NCI-H187 (cell line): Measurements from ENCODE around the gene UBE2O.

Experiments used
- DNase-seq, 2 experiments: peaks; one replicate each; lab custom pipeline; 2025; lab: John Stamatoyannopoulos, UW

Gene UBE2O

GRCh38 chr17:76485569-76485968, 32.6 kb upstream of the UBE2O start:
- no peak for DNase-seq

- DNase-seq, result no peak
Measured at GRCh38 chr17:76484228-76484725, 31.3 kb upstream of the UBE2O start.

- DNase-seq, result no peak
Measured at GRCh38 chr17:76481071-76481655, 28.2 kb upstream of the UBE2O start.

DNA sequence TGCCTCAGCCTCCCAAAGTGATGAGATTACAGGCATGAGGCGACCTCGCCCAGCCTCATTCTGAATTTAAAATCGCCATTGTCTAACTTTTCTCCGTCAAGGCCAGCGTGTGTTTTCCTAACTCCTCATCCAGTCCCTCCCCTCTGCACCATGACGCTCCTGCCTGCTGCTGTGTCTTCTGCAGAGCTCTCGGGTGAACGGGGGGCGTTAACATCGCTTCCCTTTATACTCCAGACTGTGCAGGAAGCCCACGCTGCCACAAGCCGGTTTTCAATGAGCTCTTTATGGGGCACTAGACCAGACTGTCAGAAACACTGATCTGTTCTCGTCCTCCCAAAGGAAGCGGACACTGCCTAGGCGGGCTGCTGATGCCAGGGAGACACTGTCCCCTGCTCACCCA, 27.7 kb upstream of the UBE2O start:
- no peak for DNase-seq

DNA sequence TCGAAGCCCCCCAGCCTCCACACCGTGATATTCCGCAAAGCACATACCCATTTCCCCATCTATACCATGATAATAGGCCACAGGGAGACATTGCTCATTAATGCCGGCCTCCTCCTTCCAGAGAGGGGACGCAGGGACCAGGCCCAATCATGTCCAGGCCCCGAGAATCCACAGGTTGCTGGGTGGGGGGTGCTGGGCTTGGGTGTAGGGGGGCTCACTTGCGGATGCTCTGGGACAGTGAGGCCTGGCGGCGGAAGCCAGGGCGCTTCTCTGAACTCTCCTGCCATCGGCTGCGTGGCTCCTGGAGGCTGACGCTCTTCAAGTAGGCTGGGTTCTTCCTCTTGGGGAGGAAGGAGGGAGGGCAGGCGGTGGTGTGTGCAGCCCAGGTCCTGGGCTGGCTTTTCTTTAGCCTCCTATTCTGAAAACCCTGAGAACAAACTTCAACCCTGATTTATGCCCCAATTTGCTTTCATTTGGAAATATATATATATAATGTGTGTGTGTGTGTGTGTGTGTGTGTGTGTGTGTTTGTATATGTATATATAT, 26.6 kb upstream of the UBE2O start:
- no peak for DNase-seq

GRCh38 chr17:76478730-76479514, 26.0 kb upstream of the UBE2O start:
- no peak for DNase-seq

- no peak for DNase-seq
Measured at GRCh38 chr17:76478097-76478496, 25.1 kb upstream of the UBE2O start.

- no peak for DNase-seq
Measured at GRCh38 chr17:76477576-76477975, 24.6 kb upstream of the UBE2O start.

DNA sequence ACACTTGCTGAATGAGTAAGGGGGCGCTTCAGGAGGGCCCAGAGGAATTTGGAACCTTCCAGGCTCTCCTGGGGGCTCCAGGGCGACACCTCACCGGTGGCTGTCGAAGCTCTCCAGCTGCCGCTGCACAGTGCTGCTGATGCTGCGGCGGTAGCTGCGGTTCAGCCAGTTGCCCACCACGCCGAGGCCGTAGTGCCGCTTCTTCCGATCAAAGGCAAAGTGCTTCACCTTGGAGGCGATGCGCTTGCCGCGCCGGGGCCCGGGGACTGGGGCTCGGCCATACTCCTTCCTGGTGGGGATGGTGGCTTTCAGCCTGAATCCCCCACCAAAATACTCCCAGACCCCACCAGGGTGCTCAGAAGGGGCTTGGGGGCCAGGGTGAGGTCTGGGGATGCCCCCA, 23.8 kb upstream of the UBE2O start:
- no peak for DNase-seq

GRCh38 chr17:76475302-76475701, 22.4 kb upstream of the UBE2O start:
- no peak for DNase-seq

- DNase-seq, result no peak
Measured at GRCh38 chr17:76474894-76475293, 21.9 kb upstream of the UBE2O start.

GRCh38 chr17:76474238-76474637, 21.3 kb upstream of the UBE2O start:
- no peak for DNase-seq

GRCh38 chr17:76473541-76473985, 20.6 kb upstream of the UBE2O start:
- DNase-seq, result no peak

DNA sequence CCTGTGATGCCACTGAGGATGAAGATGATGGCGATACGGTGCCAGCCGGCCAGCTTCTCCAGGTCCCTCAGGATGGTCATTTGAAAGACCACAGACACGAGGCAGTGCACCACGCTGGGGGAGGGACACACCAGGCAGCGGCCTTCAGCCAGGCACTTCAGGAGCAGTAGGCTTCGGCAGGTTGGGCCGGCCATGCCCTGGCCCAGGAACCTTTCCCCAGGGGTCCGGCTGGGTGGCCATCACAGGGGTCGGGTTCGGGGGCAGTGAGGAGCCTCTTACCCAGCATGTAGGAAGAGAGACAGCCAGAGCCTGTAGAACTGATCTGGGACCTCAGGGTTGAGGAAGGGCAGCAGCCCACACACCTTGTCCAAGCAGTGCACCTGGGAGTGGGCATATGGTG, 19.8 kb upstream of the UBE2O start:
- DNase-seq, result no peak

- DNase-seq, result no peak
Measured at GRCh38 chr17:76472258-76472645, 19.3 kb upstream of the UBE2O start.

DNA sequence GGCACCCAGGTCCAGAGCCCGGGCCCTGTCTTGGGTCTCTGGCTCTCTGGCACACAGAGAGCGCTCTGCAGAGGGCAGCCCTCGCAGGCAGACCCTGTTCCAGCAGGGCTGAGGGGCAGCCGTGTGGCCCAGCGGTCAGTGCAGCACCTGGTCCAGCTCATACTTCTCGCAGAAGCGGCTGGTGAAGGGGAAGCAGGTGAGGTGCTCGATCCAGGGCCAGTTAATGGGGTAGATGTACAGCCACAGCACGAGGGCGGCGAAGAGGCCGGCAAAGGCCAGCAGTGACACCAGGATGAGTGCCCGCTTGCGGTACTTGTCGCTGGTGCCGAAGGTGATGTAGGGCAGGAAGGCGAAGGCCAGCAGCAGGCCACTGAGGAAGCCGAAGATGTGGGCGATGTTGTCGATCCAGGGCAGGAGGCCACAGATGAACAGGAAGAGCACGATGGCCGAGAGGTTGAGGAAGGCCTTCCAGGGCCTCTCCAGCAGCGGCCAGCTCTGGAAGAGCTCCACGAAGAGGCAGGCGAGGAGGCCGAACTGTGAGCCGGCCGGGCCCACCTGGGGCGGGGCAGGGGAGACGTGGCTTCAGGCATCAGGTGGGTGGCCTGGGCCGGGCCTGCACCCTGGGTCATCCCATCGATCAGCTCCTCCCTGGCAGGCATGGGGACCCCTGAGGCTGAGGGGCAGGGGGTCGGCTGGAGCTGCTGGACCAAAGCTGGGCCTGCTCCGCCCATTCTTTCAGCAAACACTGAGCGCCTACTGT, 18.7 kb upstream of the UBE2O start:
- no peak for DNase-seq

DNA sequence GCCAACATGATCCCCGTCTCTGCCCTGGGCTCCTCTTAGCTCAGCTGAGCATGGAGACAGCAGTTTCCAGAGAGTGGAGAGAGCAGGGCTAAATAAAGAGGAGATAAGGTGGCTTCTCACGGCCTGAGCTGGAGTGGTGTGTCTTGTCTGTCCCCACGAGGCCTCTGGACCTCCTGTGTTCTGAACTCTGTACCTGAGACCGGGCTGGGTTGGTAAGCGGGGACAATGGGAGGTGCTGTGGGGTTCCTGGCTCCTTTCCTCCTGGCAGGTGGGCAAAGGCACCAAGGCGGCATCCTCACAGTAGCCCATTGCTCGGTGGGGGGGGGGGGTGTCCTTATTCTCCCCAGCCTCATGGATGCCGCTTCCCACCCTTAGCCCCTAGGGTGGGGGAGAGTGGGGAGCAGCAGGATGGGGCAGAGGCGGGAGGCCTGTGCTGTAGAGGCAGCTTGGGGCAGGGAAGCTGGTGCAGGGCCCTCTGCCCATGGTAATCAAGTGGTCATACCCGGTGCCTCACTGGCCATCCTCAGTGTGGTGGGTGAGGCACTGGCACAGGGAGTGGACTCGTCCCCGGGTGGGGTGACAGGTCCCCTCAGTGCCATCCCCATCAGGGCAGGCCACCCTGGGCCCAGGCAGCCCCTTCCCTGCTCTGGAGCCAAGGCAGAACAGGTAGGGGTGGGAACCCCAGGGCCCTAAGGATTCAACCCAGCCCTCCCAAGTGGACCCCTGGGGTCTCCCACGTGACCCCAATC, 17.2 kb upstream of the UBE2O start:
- DNase-seq, result no peak

DNA sequence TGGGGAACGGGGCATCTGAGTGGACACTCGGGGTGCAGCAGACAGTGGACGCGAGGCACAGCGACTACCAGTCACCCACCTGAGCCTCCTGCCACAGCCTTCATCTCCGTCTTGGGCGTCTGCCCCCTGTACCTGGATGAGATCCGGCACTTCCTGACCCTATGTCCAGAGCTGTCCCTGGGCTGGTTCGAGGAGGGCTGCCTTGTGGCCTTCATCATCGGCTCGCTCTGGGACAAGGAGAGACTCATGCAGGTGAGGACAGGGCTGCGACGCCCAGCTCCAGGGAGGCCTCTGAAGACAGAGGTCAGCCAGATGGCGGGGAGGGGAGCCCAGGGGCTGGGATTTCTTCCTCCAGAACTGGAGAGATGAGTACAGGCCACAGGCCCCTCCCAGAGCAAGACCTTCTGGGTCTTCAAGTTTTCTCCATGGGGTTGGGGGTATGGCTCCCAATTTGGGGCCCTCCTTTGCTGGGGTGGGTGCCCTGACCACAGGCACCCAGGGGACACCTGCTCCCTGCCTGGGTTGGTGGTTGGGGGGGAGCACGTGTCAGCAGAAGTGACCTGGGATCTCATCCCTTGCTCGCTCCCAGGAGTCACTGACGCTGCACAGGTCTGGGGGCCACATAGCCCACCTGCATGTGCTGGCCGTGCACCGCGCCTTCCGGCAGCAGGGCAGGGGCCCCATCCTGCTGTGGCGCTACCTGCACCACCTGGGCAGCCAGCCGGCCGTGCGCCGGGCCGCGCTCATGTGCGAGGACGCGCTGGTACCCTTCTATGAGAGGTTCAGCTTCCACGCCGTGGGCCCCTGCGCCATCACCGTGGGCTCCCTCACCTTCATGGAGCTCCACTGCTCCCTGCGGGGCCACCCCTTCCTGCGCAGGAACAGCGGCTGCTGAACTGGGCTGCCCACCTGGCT, 16.4 kb upstream of the UBE2O start:
- DNase-seq, result no peak

GRCh38 chr17:76468634-76469010, 15.7 kb upstream of the UBE2O start:
- DNase-seq, result no peak

DNA sequence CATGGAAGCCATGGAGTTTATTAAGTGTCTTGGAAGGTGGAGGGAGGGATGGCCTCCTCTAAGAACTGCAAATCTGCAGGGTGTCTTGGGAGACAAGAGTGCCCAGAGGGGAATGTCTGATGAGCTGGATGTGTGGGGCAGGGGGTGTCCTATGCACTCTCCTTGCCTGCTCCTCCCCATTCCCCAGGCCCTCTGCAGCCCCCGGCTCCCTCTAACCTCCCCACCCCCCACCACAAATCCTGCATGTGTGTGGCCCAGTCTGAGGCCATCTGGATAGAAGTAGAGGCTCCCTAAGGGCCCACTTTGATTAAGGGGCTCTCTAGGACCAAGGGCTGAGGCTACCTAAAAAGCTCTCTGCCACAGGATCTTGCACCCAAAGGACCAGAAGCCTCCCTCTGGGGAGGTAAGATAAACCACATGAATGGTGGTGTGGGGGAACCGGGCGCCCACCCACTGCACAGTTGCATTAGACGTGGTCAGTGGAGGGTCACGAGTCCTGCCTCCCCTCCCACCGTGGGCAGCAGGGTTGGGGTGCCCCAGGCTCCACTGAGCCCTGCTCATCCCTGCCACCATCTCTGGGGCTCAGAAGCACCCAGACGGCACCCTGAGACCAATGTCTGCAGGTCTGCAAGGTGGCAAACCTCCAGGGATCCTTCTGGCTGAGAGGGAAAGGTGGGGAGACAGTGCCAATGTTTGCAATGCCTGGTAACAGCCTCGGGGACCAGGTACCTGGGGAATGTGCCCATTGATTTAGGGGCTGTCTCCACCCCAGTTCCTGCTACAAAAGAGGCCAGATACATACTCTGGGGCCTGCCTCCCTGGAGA, 15.1 kb upstream of the UBE2O start:
- no peak for DNase-seq
